HCT116 (cell line): ENCODE results near the gene FREM1. TPM values are rescaled to one million over a fixed set of nuclear protein-coding genes. Genes with fewer than 3 reads are reported as not detected.

Experiments used
- ATAC-seq: fragments of 200-7000 bp; cut with Tn5 transposase; 2 replicates; pipeline ENCODE4 v1.9.1; 2020; ENCODE audit warnings: mild to moderate bottlenecking, moderate library complexity
- BruUV-seq: library from RNA; stranded (reverse); fragments of 400-500 nt; replicated peaks from 2 replicates; lab custom pipeline; 2021; lab: Mats Ljungman, UMichigan
- CTCF ChIA-PET: fragments of 300-600 bp; sonication (Branson Sonifier 250); formaldehyde crosslinking; loops from one replicate; lab custom pipeline; 2021; ENCODE audit warnings: antibody characterized with exemption; lab: Charles Lee
- POLR2A ChIA-PET: fragments of 300-600, 350-600 bp; sonication (Branson Sonifier 250); formaldehyde crosslinking; loops from one replicate; lab custom pipeline; 2021; ENCODE audit warnings: antibody characterized with exemption; lab: Charles Lee
- RAD21 ChIA-PET, 2 experiments: fragments of 300-600 bp; sonication (Branson Sonifier 250); formaldehyde crosslinking; loops; one replicate each; lab custom pipeline; 2023; ENCODE audit warnings: low total read pairs in 2 of 2; ENCODE audit not compliant: uncharacterized antibody in 2 of 2, unreplicated experiment in 2 of 2, low non-redundant PET in 1 of 2; lab: Charles Lee
- DNase-seq: peaks from one replicate; pipeline ENCODE4 v3.0.0-alpha.2; 2010; ENCODE audit warnings: low read depth, low spot score
- H2AFZ ChIP-seq: fragments of 200-600 bp; shearing (Covaris generic), sonication (generic); 2 replicates; pipeline ENCODE4 v1.6.1; 2017; ENCODE audit warnings: low read depth, mixed run types, mixed read lengths, antibody characterized with exemption, low read length; ENCODE audit not compliant: poor library complexity, severe bottlenecking
- H3K27ac ChIP-seq: 2 replicates; pipeline ENCODE4 v1.5.1; 2012; ENCODE audit warnings: low read depth, low read length
- H3K27me3 ChIP-seq: fragments of 200-600 bp; sonication (generic); 2 replicates; pipeline ENCODE4 v1.6.1; 2016; ENCODE audit warnings: mixed run types, low read length, mixed read lengths; ENCODE audit not compliant: insufficient read depth
- H3K36me3 ChIP-seq, 2 experiments: fragments of 200-500 bp in 1 of 2; fragments of 200-600 bp in 1 of 2; sonication (Bioruptor generic) in 1 of 2; sonication (generic) in 1 of 2; 2 replicates each; pipeline versions ENCODE4 v1.5.1 to v1.6.1; 2014 to 2016; ENCODE audit warnings: low read length in 2 of 2, inconsistent platforms in 1 of 2, mixed read lengths in 1 of 2, mixed run types in 1 of 2; ENCODE audit not compliant: insufficient read depth in 2 of 2, control insufficient read depth in 1 of 2
- H3K4me1 ChIP-seq, 2 experiments: fragments of 200-600 bp in 1 of 2; sonication (generic) in 1 of 2; 2 replicates each; pipeline versions ENCODE4 v1.5.1 to v1.6.1; 2012 to 2017; ENCODE audit warnings: low read length in 2 of 2, inconsistent platforms in 1 of 2, mild to moderate bottlenecking in 1 of 2, mixed read lengths in 1 of 2, mixed run types in 1 of 2, moderate library complexity in 1 of 2; ENCODE audit not compliant: insufficient read depth in 2 of 2, control insufficient read depth in 1 of 2
- H3K4me2 ChIP-seq: fragments of 200-600 bp; sonication (generic); 2 replicates; pipeline ENCODE4 v1.6.1; 2017; ENCODE audit warnings: mixed run types, low read length, mixed read lengths
- H3K4me3 ChIP-seq, 2 experiments: fragments of 200-600 bp in 1 of 2; sonication (generic) in 1 of 2; replicated peaks in 1 of 2; 2 replicates each; pipeline ENCODE4 v1.5.1; 2011 to 2016; ENCODE audit warnings: low read length in 2 of 2, control low read depth in 1 of 2, low read depth in 1 of 2, mild to moderate bottlenecking in 1 of 2, mixed read lengths in 1 of 2, mixed run types in 1 of 2
- H3K79me2 ChIP-seq: fragments of 200-600 bp; sonication (generic); 2 replicates; pipeline ENCODE4 v1.6.1; 2017; ENCODE audit warnings: mild to moderate bottlenecking, mixed run types, low read length, moderate library complexity, mixed read lengths; ENCODE audit not compliant: insufficient read depth
- H3K9ac ChIP-seq: fragments of 200-600 bp; sonication (generic); 2 replicates; pipeline ENCODE4 v1.6.1; 2016; ENCODE audit warnings: low read length, mixed read lengths
- H3K9me2 ChIP-seq: fragments of 200-600 bp; sonication (generic), shearing (Covaris generic); 2 replicates; pipeline ENCODE4 v1.6.1; 2017; ENCODE audit warnings: mixed run types, mild to moderate bottlenecking, moderate library complexity; ENCODE audit not compliant: insufficient read depth
- H3K9me3 ChIP-seq, 2 experiments: fragments of 200-500 bp in 1 of 2; fragments of 200-600 bp in 1 of 2; sonication (Bioruptor generic) in 1 of 2; sonication (generic) in 1 of 2; 2 replicates each; pipeline ENCODE4 v1.6.1; 2014 to 2017; ENCODE audit warnings: low read length in 2 of 2, mixed read lengths in 2 of 2, inconsistent platforms in 1 of 2, low read depth in 1 of 2, mild to moderate bottlenecking in 1 of 2, mixed run types in 1 of 2, moderate library complexity in 1 of 2; ENCODE audit not compliant: control insufficient read depth in 1 of 2, insufficient read depth in 1 of 2
- H4K20me1 ChIP-seq: fragments of 200-600 bp; sonication (generic), shearing (Covaris generic); 2 replicates; pipeline ENCODE4 v1.6.1; 2017; ENCODE audit warnings: mixed run types, mild to moderate bottlenecking, moderate library complexity; ENCODE audit not compliant: insufficient read depth
- CEBPB ChIP-seq: IDR thresholded peaks from 2 replicates; pipeline ENCODE4 v1.6.1; 2012; ENCODE audit warnings: low read depth
- EGR1 ChIP-seq: IDR thresholded peaks from 2 replicates; pipeline ENCODE4 v1.6.1; 2012; ENCODE audit warnings: low read depth
- JUND ChIP-seq: IDR thresholded peaks from 2 replicates; pipeline ENCODE4 v1.6.1; 2012
- RAD21 ChIP-seq: IDR thresholded peaks from 2 replicates; pipeline ENCODE4 v1.6.1; 2012; ENCODE audit warnings: low read depth, mild to moderate bottlenecking
- SP1 ChIP-seq: IDR thresholded peaks from 2 replicates; pipeline ENCODE4 v1.6.1; 2012; ENCODE audit warnings: low read depth
- TCF7L2 ChIP-seq: IDR thresholded peaks from 2 replicates; pipeline ENCODE4 v1.7.0; 2011; ENCODE audit warnings: borderline replicate concordance, inconsistent platforms; ENCODE audit not compliant: insufficient read depth, insufficient read length; ENCODE audit errors: extremely low read depth
- YY1 ChIP-seq: IDR thresholded peaks from 2 replicates; pipeline ENCODE4 v1.6.1; 2011; ENCODE audit warnings: low read length, low read depth, moderate library complexity, mild to moderate bottlenecking; ENCODE audit not compliant: insufficient replicate concordance; ENCODE audit errors: extremely low read depth
- ZFX ChIP-seq: fragments of 450-650 bp; IDR thresholded peaks from 2 replicates; pipeline ENCODE4 v1.6.1; 2017
- intact Hi-C: fragments of 100-400 bp; cut with micrococcal nuclease; formaldehyde crosslinking; loops from 2 replicates; pipeline ENCODE4 v1.10.0; 2022
- total RNA-seq: library from RNA; stranded (reverse); gene quantifications from one replicate; pipeline ENCODE4 v1.2.1, GENCODE V29; 2021; ENCODE audit not compliant: unreplicated experiment
- TF ChIP-seq, protein P1 (sequence below): IDR thresholded peaks from 2 replicates; pipeline ENCODE4 v1.6.1; 2011; ENCODE audit warnings: mild to moderate bottlenecking, low read length, moderate library complexity; ENCODE audit not compliant: insufficient replicate concordance; ENCODE audit errors: extremely low read depth

FREM1 gene
- total RNA-seq, 1 experiment from 2014 or later: 0.12 TPM

DNA sequence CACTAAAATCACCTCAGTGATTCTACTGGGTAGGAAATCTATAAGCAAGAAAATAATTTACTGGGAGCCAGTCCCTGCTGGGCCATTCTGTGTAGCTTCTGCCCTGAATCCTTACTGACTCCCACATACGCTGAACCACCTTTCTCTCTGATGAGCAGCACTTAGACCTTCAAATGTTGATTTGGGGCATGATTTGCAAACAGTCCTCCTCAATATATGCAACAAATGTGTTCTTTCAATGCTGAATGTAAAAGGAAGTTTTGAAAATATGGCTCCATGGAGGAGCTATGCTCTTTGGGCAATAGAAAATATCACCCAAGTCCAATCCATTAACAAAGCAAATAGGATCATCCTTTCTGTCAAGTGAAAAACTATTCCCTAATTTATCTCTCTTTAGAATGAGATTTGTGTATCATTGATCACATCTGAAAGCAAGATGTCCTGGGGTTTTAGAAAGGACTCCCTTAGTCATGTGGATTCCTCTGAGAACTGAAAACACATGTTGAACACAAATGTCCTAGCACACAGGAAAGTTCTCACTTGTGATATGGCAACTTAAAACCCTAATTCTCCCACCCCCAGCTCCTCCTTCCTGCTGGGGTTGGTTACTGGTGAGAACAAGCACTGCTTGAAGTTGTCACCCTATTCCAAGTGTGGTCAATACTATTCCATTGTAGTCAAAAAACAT lies 178.8 kb downstream of the FREM1 start:
- TF ChIP-seq, protein P1, sequence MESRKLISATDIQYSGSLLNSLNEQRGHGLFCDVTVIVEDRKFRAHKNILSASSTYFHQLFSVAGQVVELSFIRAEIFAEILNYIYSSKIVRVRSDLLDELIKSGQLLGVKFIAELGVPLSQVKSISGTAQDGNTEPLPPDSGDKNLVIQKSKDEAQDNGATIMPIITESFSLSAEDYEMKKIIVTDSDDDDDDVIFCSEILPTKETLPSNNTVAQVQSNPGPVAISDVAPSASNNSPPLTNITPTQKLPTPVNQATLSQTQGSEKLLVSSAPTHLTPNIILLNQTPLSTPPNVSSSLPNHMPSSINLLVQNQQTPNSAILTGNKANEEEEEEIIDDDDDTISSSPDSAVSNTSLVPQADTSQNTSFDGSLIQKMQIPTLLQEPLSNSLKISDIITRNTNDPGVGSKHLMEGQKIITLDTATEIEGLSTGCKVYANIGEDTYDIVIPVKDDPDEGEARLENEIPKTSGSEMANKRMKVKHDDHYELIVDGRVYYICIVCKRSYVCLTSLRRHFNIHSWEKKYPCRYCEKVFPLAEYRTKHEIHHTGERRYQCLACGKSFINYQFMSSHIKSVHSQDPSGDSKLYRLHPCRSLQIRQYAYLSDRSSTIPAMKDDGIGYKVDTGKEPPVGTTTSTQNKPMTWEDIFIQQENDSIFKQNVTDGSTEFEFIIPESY: no peak
- TF ChIP-seq EGR1: no peak
- no peak for TF ChIP-seq ZFX
- TF ChIP-seq TCF7L2: no peak
- no peak for TF ChIP-seq SP1
- TF ChIP-seq YY1: no peak
- no peak for TF ChIP-seq JUND
- TF ChIP-seq RAD21: no peak
- no peak for TF ChIP-seq CEBPB
- H3K36me3 ChIP-seq: no peaks in the 10 kb centered on the region
- intact Hi-C loops: no loop called here
- H4K20me1 ChIP-seq: no peaks in the 10 kb centered on the region
- H3K4me2 ChIP-seq: no peak overlapping the region
- H3K9me3 ChIP-seq: no peaks in the 10 kb centered on the region
- no peak overlapping the region for H3K9ac ChIP-seq
- no peak overlapping the region for H2AFZ ChIP-seq
- H3K9me2 ChIP-seq: no peaks in the 10 kb centered on the region
- BruUV-seq: no TSS peak
- ATAC-seq (no peak), DNase-seq (no peak)
- no peak overlapping the region for H3K4me3 ChIP-seq
- H3K27me3 ChIP-seq: peaks cover 26% of the 10 kb centered on the region
- ChIA-PET POLR2A (no interaction called here), CTCF (no interaction called here), RAD21 (no interaction called here)
- H3K27ac ChIP-seq: no peak overlapping the region
- no peaks in the 10 kb centered on the region for H3K4me1 ChIP-seq
- H3K79me2 ChIP-seq: no peaks in the 10 kb centered on the region
